Smooth muscle cell (in vitro differentiated cells): ENCODE measurements around the gene MAP1LC3B2. TPM values are rescaled to one million over a fixed set of nuclear protein-coding genes. Genes with fewer than 3 reads are reported as not detected.

Experiments
- DNase-seq: peaks from one replicate; lab custom pipeline; 2025; ENCODE audit not compliant: unreplicated experiment; lab: John Stamatoyannopoulos, UW
- H2AFZ ChIP-seq: fragments of 200-600 bp; sonication (generic); 2 replicates; pipeline ENCODE4 v1.6.0; 2016; ENCODE audit warnings: antibody characterized with exemption, low read depth, mild to moderate bottlenecking
- H3F3A ChIP-seq: fragments of 200-600 bp; sonication (generic); 2 replicates; pipeline ENCODE4 v1.6.0; 2017; ENCODE audit warnings: antibody characterized with exemption, low read depth
- H3K27ac ChIP-seq: fragments of 200-600 bp; sonication (generic); 2 replicates; pipeline ENCODE4 v1.5.1; 2016; ENCODE audit warnings: low read depth, mild to moderate bottlenecking
- H3K27me3 ChIP-seq: fragments of 200-600 bp; sonication (generic); 2 replicates; pipeline ENCODE4 v1.6.1; 2016; ENCODE audit warnings: low read depth, mild to moderate bottlenecking
- H3K36me3 ChIP-seq: fragments of 200-600 bp; sonication (generic); 2 replicates; pipeline ENCODE4 v1.5.1; 2016; ENCODE audit warnings: low read depth
- H3K4me1 ChIP-seq: fragments of 200-600 bp; sonication (generic); 2 replicates; pipeline ENCODE4 v1.5.1; 2016; ENCODE audit warnings: low read depth
- H3K4me2 ChIP-seq: fragments of 200-600 bp; sonication (generic); 2 replicates; pipeline ENCODE4 v1.6.0; 2016; ENCODE audit warnings: mild to moderate bottlenecking
- H3K4me3 ChIP-seq: fragments of 200-600 bp; sonication (generic); 2 replicates; pipeline ENCODE4 v1.5.1; 2016; ENCODE audit warnings: mild to moderate bottlenecking
- H3K79me2 ChIP-seq: fragments of 200-600 bp; sonication (generic); 2 replicates; pipeline ENCODE4 v1.6.0; 2016; ENCODE audit warnings: low read depth, mild to moderate bottlenecking
- H3K9ac ChIP-seq: fragments of 200-600 bp; sonication (generic); 2 replicates; pipeline ENCODE4 v1.6.0; 2016; ENCODE audit warnings: low read depth
- H3K9me3 ChIP-seq: fragments of 200-600 bp; sonication (generic); replicated peaks from 2 replicates; pipeline ENCODE4 v1.5.1; 2016; ENCODE audit warnings: low read depth
- H4K20me1 ChIP-seq: fragments of 200-600 bp; sonication (generic); 2 replicates; pipeline ENCODE4 v1.6.0; 2016; ENCODE audit warnings: low read depth
- CTCF ChIP-seq: fragments of 200-600 bp; sonication (generic); IDR thresholded peaks from 2 replicates; pipeline ENCODE4 v1.5.1; 2017; ENCODE audit warnings: borderline replicate concordance, mild to moderate bottlenecking, antibody characterized with exemption; ENCODE audit not compliant: insufficient read depth, poor library complexity, severe bottlenecking
- WGBS: methylation state at CpG from one replicate; pipeline ENCODE4 v1.1.7; 2016; ENCODE audit warnings: low lambda C conversion rate; 5-methylcytosine and 5-hydroxymethylcytosine counted together
- polyA plus RNA-seq: library from polyadenylated mRNA; unstranded; fragments of >200 nt; fragmentation: Nextera tagmentation; extraction: Ambion mirVana; gene quantifications from 2 replicates; pipeline ENCODE4 v1.2.1, GENCODE V29; 2016
- total RNA-seq: library from RNA; depleted of rRNA; stranded (reverse); fragments of >200 nt; gene quantifications from 2 replicates; pipeline ENCODE4 v1.2.3, GENCODE V29; 2014

The MAP1LC3B2 gene
- total and polyA plus RNA-seq, 2 experiments from 2014 or later, result 0.31 to 4.2 TPM

DNA sequence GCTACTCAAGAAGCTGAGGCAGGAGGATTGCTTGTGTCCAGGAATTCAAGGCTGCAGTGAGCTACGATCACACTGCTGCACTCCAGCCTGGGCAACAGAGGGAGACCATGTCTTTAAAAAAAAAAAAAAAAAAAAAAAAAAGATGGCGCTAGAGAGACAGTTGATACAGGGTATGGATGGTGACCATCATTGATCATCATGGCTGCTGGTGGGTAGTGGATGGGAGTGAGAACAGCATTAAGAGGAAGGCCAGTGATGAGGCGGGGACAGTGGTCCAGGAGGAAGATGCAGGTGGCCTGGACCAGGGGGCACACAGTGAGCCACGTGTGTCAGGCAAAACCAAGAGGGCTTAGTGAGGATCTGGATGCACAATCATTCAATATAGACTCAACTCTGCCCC, 26.8 kb upstream of the MAP1LC3B2 start:
- Histone ChIP-seq H3K27ac (no peak overlapping the region), H3K79me2 (no peaks in the 10 kb centered on the region), H3K4me2 (no peak overlapping the region), H2AFZ (no peak overlapping the region), H3K36me3 (no peaks in the 10 kb centered on the region), H3K27me3 (no peaks in the 10 kb centered on the region), H3K4me3 (no peak overlapping the region), H3K9me3 (no peaks in the 10 kb centered on the region), H3K9ac (no peak overlapping the region), H3K4me1 (peaks cover 12% of the 10 kb centered on the region), H4K20me1 (no peaks in the 10 kb centered on the region), H3F3A (no peaks in the 10 kb centered on the region)
- 81% methylated on average over 4 of the region's 4 CpGs for WGBS
- DNase-seq, result no peak
- no peak for TF ChIP-seq CTCF

- Histone ChIP-seq H3K9me3 (no peaks in the 10 kb centered on the region), H3K79me2 (no peaks in the 10 kb centered on the region), H3K27ac (no peak overlapping the region), H3K4me1 (peaks cover 12% of the 10 kb centered on the region), H3F3A (no peaks in the 10 kb centered on the region), H3K36me3 (no peaks in the 10 kb centered on the region), H3K9ac (no peak overlapping the region), H3K4me3 (peak overlapping the region; percentile 62), H3K27me3 (no peaks in the 10 kb centered on the region), H2AFZ (peak overlapping the region; percentile 70), H4K20me1 (no peaks in the 10 kb centered on the region), H3K4me2 (peak overlapping the region; percentile 93)
- TF ChIP-seq CTCF, result no peak
- WGBS, result 3% methylated on average over 11 of the region's 11 CpGs
- DNase-seq, result no peak
Measured at GRCh38 chr12:116532986-116533342, 26.2 kb upstream of the MAP1LC3B2 start.

- WGBS, result 2% methylated on average over 23 of the region's 32 CpGs
- Histone ChIP-seq H3K79me2 (no peaks in the 10 kb centered on the region), H3K9ac (no peak overlapping the region), H3K4me2 (peak overlapping the region; percentile 93), H4K20me1 (no peaks in the 10 kb centered on the region), H3K4me1 (peaks cover 12% of the 10 kb centered on the region), H3K9me3 (no peaks in the 10 kb centered on the region), H2AFZ (peak overlapping the region; percentile 70), H3F3A (no peaks in the 10 kb centered on the region), H3K4me3 (peak overlapping the region; percentile 62), H3K27me3 (no peaks in the 10 kb centered on the region), H3K36me3 (no peaks in the 10 kb centered on the region), H3K27ac (no peak overlapping the region)
- TF ChIP-seq CTCF, result no peak
- peak; percentile 26 for DNase-seq
Measured at GRCh38 chr12:116533343-116534251, 25.6 kb upstream of the MAP1LC3B2 start.
